IMR-90 (cell line): Measurements from ENCODE around the gene WASF1. TPM values are rescaled to one million over a fixed set of nuclear protein-coding genes. Genes with fewer than 3 reads are reported as not detected.
A peak's percentile ranks its signal among the peaks of the same experiment; 100 is the strongest.

Experiments used
- ATAC-seq: fragments of 200-7000 bp; cut with Tn5 transposase; 2 replicates; pipeline ENCODE4 v1.9.1; 2020; ENCODE audit warnings: low read depth, mild to moderate bottlenecking, moderate library complexity
- BruUV-seq: library from RNA; stranded (reverse); fragments of 400-500 nt; replicated peaks from 2 replicates; lab custom pipeline; 2021; lab: Mats Ljungman, UMichigan
- CTCF ChIA-PET: fragments of 300-600 bp; formaldehyde crosslinking; extraction: SDS; loops from one replicate; lab custom pipeline; 2021; ENCODE audit warnings: antibody characterized with exemption; lab: Yijun Ruan, JAX
- POLR2A ChIA-PET: fragments of 300-600 bp; sonication (Branson Sonifier 250); formaldehyde crosslinking; loops from one replicate; lab custom pipeline; 2022; ENCODE audit warnings: antibody characterized with exemption; ENCODE audit not compliant: unreplicated experiment; lab: Charles Lee
- DNase-seq: peaks from one replicate; pipeline ENCODE4 v3.0.0; 2013
- H2AFZ ChIP-seq: replicated peaks from 2 replicates; pipeline ENCODE3; 2013; ENCODE audit warnings: low read length, mild to moderate bottlenecking; ENCODE audit not compliant: poor library complexity
- H2AK5ac ChIP-seq: 2 replicates; pipeline ENCODE4 v1.6.1; 2013; ENCODE audit warnings: low read depth, low read length, inconsistent platforms
- H2AK9ac ChIP-seq: replicated peaks from 2 replicates; pipeline ENCODE3; 2013; ENCODE audit warnings: mild to moderate bottlenecking, low read depth, low read length, moderate library complexity; ENCODE audit not compliant: poor library complexity
- H2BK120ac ChIP-seq: 2 replicates; pipeline ENCODE4 v1.6.1; 2013; ENCODE audit warnings: low read depth, low read length, inconsistent platforms
- H2BK15ac ChIP-seq: 3 replicates; pipeline ENCODE4 v1.6.1; 2013; ENCODE audit warnings: low read depth, low read length, inconsistent platforms
- H2BK20ac ChIP-seq: 2 replicates; pipeline ENCODE4 v1.6.1; 2013; ENCODE audit warnings: low read depth, mild to moderate bottlenecking, inconsistent platforms, low read length, moderate library complexity
- H2BK5ac ChIP-seq: 2 replicates; pipeline ENCODE4 v1.6.1; 2013; ENCODE audit warnings: mild to moderate bottlenecking, low read depth, low read length, inconsistent platforms; ENCODE audit not compliant: poor library complexity, severe bottlenecking
- H3K14ac ChIP-seq: replicated peaks from 2 replicates; pipeline ENCODE4 v1.6.1; 2013; ENCODE audit warnings: low read depth, low read length, inconsistent platforms
- H3K18ac ChIP-seq: 2 replicates; pipeline ENCODE4 v1.6.1; 2013; ENCODE audit warnings: low read depth, low read length, control low read depth
- H3K23ac ChIP-seq: 2 replicates; pipeline ENCODE4 v1.6.1; 2013; ENCODE audit warnings: low read depth, low read length, inconsistent platforms
- H3K27ac ChIP-seq: 2 replicates; pipeline ENCODE4 v1.5.1; 2013; ENCODE audit warnings: mild to moderate bottlenecking, control low read depth, low read length; ENCODE audit not compliant: insufficient read depth
- H3K27me3 ChIP-seq: 2 replicates; pipeline ENCODE4 v1.6.1; 2013; ENCODE audit warnings: low read length; ENCODE audit not compliant: control insufficient read depth, insufficient read depth
- H3K36me3 ChIP-seq: 2 replicates; pipeline ENCODE4 v1.6.1; 2013; ENCODE audit warnings: low read length, mixed read lengths; ENCODE audit not compliant: control insufficient read depth, insufficient read depth
- H3K4ac ChIP-seq: 2 replicates; pipeline ENCODE4 v1.6.1; 2013; ENCODE audit warnings: low read depth, low read length, inconsistent platforms
- H3K4me1 ChIP-seq: 2 replicates; pipeline ENCODE4 v1.6.1; 2013; ENCODE audit warnings: low read length, mixed read lengths; ENCODE audit not compliant: control insufficient read depth, insufficient read depth
- H3K4me2 ChIP-seq: 2 replicates; pipeline ENCODE4 v1.6.1; 2013; ENCODE audit warnings: low read depth, mild to moderate bottlenecking, control low read depth, low read length, moderate library complexity
- H3K4me3 ChIP-seq: 2 replicates; pipeline ENCODE4 v1.5.1; 2013; ENCODE audit warnings: low read depth, mild to moderate bottlenecking, control low read depth, low read length, moderate library complexity; ENCODE audit not compliant: insufficient read depth
- H3K56ac ChIP-seq: 2 replicates; pipeline ENCODE4 v1.6.1; 2013; ENCODE audit warnings: low read length, inconsistent platforms; ENCODE audit not compliant: insufficient read depth; ENCODE audit errors: extremely low read depth
- H3K79me1 ChIP-seq, 2 experiments: 2 replicates each; pipeline ENCODE4 v1.6.1; 2013; ENCODE audit warnings: low read length in 2 of 2, inconsistent platforms in 1 of 2, low read depth in 1 of 2
- H3K9ac ChIP-seq: 2 replicates; pipeline ENCODE4 v1.6.1; 2013; ENCODE audit warnings: low read depth, low read length, control low read depth
- H3K9me1 ChIP-seq: 2 replicates; pipeline ENCODE4 v1.6.1; 2013; ENCODE audit warnings: low read length, inconsistent platforms; ENCODE audit not compliant: insufficient read depth
- H3K9me3 ChIP-seq: 2 replicates; pipeline ENCODE4 v1.6.1; 2013; ENCODE audit warnings: low read length; ENCODE audit not compliant: control insufficient read depth, insufficient read depth
- H4K20me1 ChIP-seq: 2 replicates; pipeline ENCODE4 v1.6.1; 2013; ENCODE audit warnings: low read length, inconsistent platforms; ENCODE audit not compliant: insufficient read depth
- H4K5ac ChIP-seq: 2 replicates; pipeline ENCODE4 v1.6.1; 2013; ENCODE audit warnings: mild to moderate bottlenecking, low read depth, low read length, control low read depth
- H4K8ac ChIP-seq, 2 experiments: 2 replicates each; pipeline ENCODE4 v1.6.1; 2013; ENCODE audit warnings: low read depth in 2 of 2, low read length in 2 of 2, control low read depth in 1 of 2, inconsistent platforms in 1 of 2
- H4K91ac ChIP-seq: 2 replicates; pipeline ENCODE4 v1.6.1; 2013; ENCODE audit warnings: low read depth, low read length, inconsistent platforms; ENCODE audit not compliant: insufficient read depth
- CEBPB ChIP-seq: IDR thresholded peaks from 2 replicates; pipeline ENCODE4 v1.6.1; 2012; ENCODE audit warnings: low read depth, low read length, improper control_type of control experiment
- SMC3 ChIP-seq: fragments of 150-350 bp; IDR thresholded peaks from 2 replicates; pipeline ENCODE4 v1.6.1; 2016; ENCODE audit warnings: low read depth, mild to moderate bottlenecking, antibody characterized with exemption, low read length, moderate library complexity
- WGBS, 2 experiments: methylation state at CpG; one replicate each; pipeline versions ENCODE4 v1.1.5 to v1.1.7; 2013; ENCODE audit warnings: missing lambda C conversion rate in 2 of 2; ENCODE audit not compliant: insufficient read length in 1 of 2; ENCODE audit errors: extremely low coverage in 2 of 2; 5-methylcytosine and 5-hydroxymethylcytosine counted together
- dilution Hi-C: fragments of 300-500 bp; cut with HindIII; formaldehyde crosslinking; loops from one replicate; pipeline ENCODE4 v1.14.3; 2018; ENCODE audit warnings: low sequenced_read_pairs; ENCODE audit not compliant: unreplicated experiment
- in situ Hi-C: fragments of 300-500 bp; cut with MboI; formaldehyde crosslinking; loops from 3 replicates; pipeline ENCODE4 v1.14.3; 2019; ENCODE audit warnings: low sequenced_read_pairs, inconsistent platforms, mixed read lengths
- intact Hi-C: fragments of 100-400 bp; cut with micrococcal nuclease; formaldehyde crosslinking; loops from 2 replicates; pipeline ENCODE4 v1.10.0; 2022
- polyA plus RNA-seq, 3 experiments: library from polyadenylated mRNA; depleted of rRNA; stranded (reverse); fragments of >200 nt; gene quantifications; 2 replicates each; pipeline ENCODE4 v1.2.3, GENCODE V29; 2012; ENCODE audit warnings: low replicate concordance in 1 of 3
- total RNA-seq: library from RNA; depleted of rRNA; stranded (reverse); fragments of >200 nt; gene quantifications from 2 replicates; pipeline ENCODE4 v1.2.3, GENCODE V29; 2012

Gene WASF1
- total and polyA plus RNA-seq, 2 of the 4 experiments (the other 2 are of a cell fraction), result 3.0 to 17.3 TPM

DNA sequence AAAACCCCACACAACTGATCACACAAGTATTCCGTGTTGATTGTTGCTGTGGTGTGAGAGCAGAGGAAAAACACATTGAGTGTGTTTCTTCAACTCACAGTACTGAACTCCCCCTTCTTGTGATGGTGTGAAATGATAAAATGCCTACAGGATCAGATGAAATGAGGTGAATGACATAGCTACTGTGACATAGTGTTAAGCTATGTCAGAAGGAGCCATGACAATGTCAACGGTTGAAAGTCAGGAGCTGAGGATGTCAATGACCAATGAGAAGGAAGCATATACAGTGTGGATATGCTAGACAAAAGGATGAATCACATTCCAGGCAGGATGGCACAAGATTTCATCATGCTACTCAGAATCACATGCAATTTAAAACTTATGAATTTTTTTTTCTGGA is 38.8 kb downstream of the WASF1 start:
- dilution Hi-C loops, result no loop called here
- H3K27ac ChIP-seq, result no peak overlapping the region
- no peak overlapping the region for H2AK5ac ChIP-seq

More for the DNA sequence above, 38.8 kb downstream of the WASF1 start:
- peak overlapping the region; percentile 31; the same call in 1 of the 2 replicates for H3K14ac ChIP-seq
- no peaks in the 10 kb centered on the region for H3K4me1 ChIP-seq
- no peaks in the 10 kb centered on the region; a peak in 2 of 4 replicates for H3K79me1 ChIP-seq
- DNase-seq (peak; percentile 75), ATAC-seq (peak; percentile 42; the same call in 1 of the 2 replicates)
- no TSS peak for BruUV-seq
- WGBS, 2 experiments, result no CpG with 5 or more reads among the region's 2 CpGs
- TF ChIP-seq CEBPB (peak; percentile 90), SMC3 (no peak)
- in situ Hi-C loops (no loop called here), intact Hi-C loops (no loop called here)
- H3K18ac ChIP-seq, result no peak overlapping the region
- H3K4me2 ChIP-seq, result no peak overlapping the region
- no peaks in the 10 kb centered on the region for H3K9me1 ChIP-seq
- peaks cover 2% of the 10 kb centered on the region; the same call in 1 of the 2 replicates for H3K9me3 ChIP-seq
- no peak overlapping the region for H3K56ac ChIP-seq
- no peak overlapping the region for H2AK9ac ChIP-seq
- H2BK5ac ChIP-seq, result no peak overlapping the region
- H4K8ac ChIP-seq, result peak overlapping the region in 1 of 2 experiments; percentile 52; a peak in 2 of 4 replicates
- no peaks in the 10 kb centered on the region for H3K27me3 ChIP-seq
- H2BK120ac ChIP-seq, result 0 out of 2 replicates have a peak overlapping the region, but pooled peaks have one; percentile 21
- H4K91ac ChIP-seq, result peak overlapping the region; percentile 57; the same call in 1 of the 2 replicates
- peaks cover 6% of the 10 kb centered on the region; the same call in 1 of the 2 replicates for H3K36me3 ChIP-seq
- H3K9ac ChIP-seq, result no peak overlapping the region
- no peaks in the 10 kb centered on the region for H4K20me1 ChIP-seq
- no peak overlapping the region for H2BK20ac ChIP-seq
- H2AFZ ChIP-seq, result no peak overlapping the region
- peak overlapping the region; percentile 1; the same call in 1 of the 2 replicates for H3K4ac ChIP-seq
- no peak overlapping the region for H2BK15ac ChIP-seq
- H4K5ac ChIP-seq, result no peak overlapping the region
- ChIA-PET CTCF (no interaction called here), POLR2A (no interaction called here)
- H3K23ac ChIP-seq, result 0 out of 2 replicates have a peak overlapping the region, but pooled peaks have one; percentile 31
- H3K4me3 ChIP-seq, result no peak overlapping the region
